ENCODE data around the gene NAT10. TPM values are rescaled to one million over a fixed set of nuclear protein-coding genes. Genes with fewer than 3 reads are reported as not detected.

Gene NAT10
- polyA plus RNA-seq, 1 of the 3 experiments (the other 2 are of a cell fraction): 31.0 TPM

DNA sequence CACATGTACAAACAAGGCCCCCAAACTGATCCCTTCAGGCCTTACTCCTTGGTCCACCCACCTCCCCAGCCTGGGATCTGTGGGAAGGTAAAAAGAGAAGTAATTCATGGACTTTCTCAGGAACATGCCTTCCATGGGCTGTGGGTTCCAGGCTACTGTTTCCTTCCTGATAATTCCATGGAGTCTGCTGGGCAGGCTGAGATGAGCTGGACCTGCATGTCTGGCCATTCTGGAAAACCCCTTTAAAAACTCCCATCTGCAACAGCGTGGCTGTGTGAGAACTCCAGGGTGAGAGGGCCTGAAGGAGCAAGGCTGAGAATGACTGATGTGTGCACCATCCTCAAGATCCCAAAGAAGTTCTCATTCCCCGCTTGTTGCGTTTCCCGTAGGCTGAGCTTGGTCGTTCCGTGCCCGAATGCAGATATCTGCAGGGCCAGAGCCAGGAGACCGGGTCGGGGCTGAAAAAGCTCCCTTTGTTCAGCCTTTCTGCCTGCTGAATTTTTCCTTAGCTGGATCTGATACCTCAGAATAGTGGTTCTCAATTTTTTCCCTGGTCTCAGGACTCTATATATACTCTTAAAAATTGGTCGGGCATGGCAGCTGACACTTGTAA lies 72.9 kb downstream of the NAT10 start (continued):
- TF ChIP-seq REST (IDR thresholded peaks at IDR 0.05; ENCODE audit: low read depth, low read length) (no peak), TCF12 (IDR thresholded peaks at IDR 0.05) (no peak), SMC3 (IDR thresholded peaks at IDR 0.05; ENCODE audit: low read depth, low read length) (no peak), ELF1 (IDR thresholded peaks at IDR 0.05) (no peak), GABPA (IDR thresholded peaks at IDR 0.05; ENCODE audit: low read depth) (no peak), CHD2 (IDR thresholded peaks at IDR 0.05; ENCODE audit: low read length, partially characterized antibody) (no peak), JUND (IDR thresholded peaks at IDR 0.05) (no peak), IRF3 (IDR thresholded peaks at IDR 0.05; ENCODE audit: low read depth, low read length) (no peak)
- TF ChIP-seq, protein P1, sequence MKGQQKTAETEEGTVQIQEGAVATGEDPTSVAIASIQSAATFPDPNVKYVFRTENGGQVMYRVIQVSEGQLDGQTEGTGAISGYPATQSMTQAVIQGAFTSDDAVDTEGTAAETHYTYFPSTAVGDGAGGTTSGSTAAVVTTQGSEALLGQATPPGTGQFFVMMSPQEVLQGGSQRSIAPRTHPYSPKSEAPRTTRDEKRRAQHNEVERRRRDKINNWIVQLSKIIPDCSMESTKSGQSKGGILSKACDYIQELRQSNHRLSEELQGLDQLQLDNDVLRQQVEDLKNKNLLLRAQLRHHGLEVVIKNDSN (IDR thresholded peaks at IDR 0.05; ENCODE audit: borderline replicate concordance, low read depth): no peak

DNA sequence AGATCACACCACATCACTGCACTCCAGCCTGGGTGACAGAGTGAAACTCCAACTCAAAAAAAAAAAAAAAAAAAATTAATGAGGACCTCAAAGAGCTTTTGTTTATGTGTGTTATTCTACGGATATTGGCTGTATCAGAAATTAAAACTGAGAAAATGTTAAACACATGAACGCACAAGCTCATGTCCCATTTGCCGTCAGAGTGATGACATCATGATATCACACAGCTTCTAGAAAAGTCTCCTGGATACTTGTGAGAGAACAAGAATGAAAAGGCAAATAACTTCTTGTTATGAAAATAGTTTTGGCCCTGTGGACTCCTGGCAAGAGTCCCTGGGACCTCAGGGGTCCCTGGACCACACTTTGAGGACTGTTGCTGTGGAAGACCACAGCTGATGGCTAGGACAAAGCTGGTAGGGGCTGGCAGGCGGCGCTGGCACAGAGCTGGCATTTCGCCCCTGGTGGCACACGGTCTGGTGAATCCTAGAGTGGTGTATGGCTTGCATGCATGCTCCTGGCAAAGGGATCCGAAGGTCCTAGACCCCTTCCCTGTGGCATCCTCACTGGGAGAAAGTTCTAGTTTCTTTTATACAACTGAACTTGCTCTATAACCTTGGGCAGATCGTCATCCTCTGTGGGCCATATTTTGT lies 73.7 kb downstream of the NAT10 start:
- no peaks in the 10 kb centered on the region for H4K20me1 ChIP-seq (ENCODE audit: insufficient read depth)
- 97% methylated on average over 6 of the region's 9 CpGs for WGBS (ENCODE audit: low lambda C conversion rate)
- H3K9me3 ChIP-seq: no peaks in the 10 kb centered on the region
- H3K36me3 ChIP-seq (replicated peaks in 1 of 2; ENCODE audit: control insufficient read depth in 1 of 2, insufficient read depth in 2 of 2, low read length in 1 of 2): no peaks in the 10 kb centered on the region
- peaks cover 5 to 15% of the 10 kb centered on the region in 2 experiments; a peak in 2 of 4 replicates for H3K4me1 ChIP-seq (ENCODE audit: control insufficient read depth in 1 of 2, insufficient read depth in 2 of 2, low read depth in 1 of 2, low read length in 1 of 2)
- TF ChIP-seq GABPA (IDR thresholded peaks at IDR 0.05; ENCODE audit: low read depth): no peak
- TF ChIP-seq ELF1 (IDR thresholded peaks at IDR 0.05): no peak
- no peak overlapping the region for H3K4me2 ChIP-seq
- no peak overlapping the region for H3K4me3 ChIP-seq (ENCODE audit: low read depth in 2 of 2, low read length in 1 of 2)
- no peak overlapping the region for H2AFZ ChIP-seq (ENCODE audit: low read depth)
- ChIA-PET POLR2A (interaction anchor here (1.0 kb wide), 1 partner anchor 178 kb away, joined by 3 read pairs; the partner anchor contains the start of gene ABTB2), CTCF (interaction anchor here (1.1 to 12.0 kb wide), 4 partner anchors 9 to 314 kb away, joined by 4 to 240 read pairs (median 32); partner anchors contain the start of gene ABTB2)
- no peaks in the 10 kb centered on the region for H3K79me2 ChIP-seq (ENCODE audit: insufficient read depth)
- no peaks in the 10 kb centered on the region for H3F3A ChIP-seq (replicated peaks; ENCODE audit: insufficient read depth)
- no peak overlapping the region for H3K9ac ChIP-seq
- no peaks in the 10 kb centered on the region for H3K27me3 ChIP-seq (ENCODE audit: insufficient read depth)
- no peaks in the 10 kb centered on the region for H3K9me2 ChIP-seq
- no peak for DNase-seq
- H3K27ac ChIP-seq (ENCODE audit: low read depth in 2 of 2, low read length in 1 of 2): no peak overlapping the region

All from SK-N-SH (cell line).